Activated CD4-positive, alpha-beta T cell treated with anti-CD3 and anti-CD28 coated beads for 24 hours (primary cell): ENCODE data around the gene ALCAM.

Experiments used
- DNase-seq, 2 donors: peaks; one replicate each; pipeline ENCODE4 v3.0.0-alpha.2; 2020; ENCODE audit warnings: low read depth in 2 of 2

ALCAM gene

DNA sequence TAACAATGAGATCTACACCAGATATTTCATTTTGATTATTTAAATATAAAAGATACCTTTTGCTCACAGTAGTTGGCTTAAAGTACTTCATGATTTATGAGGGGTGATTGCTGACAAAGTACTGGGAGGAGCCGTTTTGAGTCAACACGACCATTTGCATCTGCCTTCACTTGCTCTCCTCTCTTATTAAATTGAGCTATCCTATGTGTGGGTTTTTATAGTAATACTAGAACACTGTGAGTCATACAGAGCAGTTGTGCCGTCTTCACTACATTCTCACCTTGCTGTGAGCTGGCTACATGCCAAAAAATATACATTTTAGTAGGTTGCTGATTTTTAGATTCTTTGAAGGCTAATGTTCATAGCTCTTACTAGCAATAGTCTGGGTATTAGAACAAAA, 161.2 kb downstream of the ALCAM start:
- DNase-seq = peak in 1 of 2 donors; percentile 3

DNA sequence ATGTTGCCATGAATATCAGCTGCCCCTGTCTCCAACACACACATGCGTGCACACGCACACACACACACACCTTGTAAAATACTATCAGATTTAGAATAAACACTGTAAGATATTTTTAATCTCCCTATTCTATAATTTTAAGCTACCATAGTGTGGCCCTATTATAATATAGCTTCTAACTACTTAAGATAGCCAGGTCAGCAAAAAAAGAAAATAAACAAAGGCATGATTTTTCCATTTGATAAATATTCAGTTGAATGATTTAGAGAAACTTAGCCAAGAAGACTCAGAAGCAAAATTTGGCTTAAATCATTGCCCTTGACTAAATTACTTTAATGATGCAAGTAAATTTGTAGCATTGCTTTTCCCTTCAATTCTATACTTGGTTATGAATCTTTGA, 162.2 kb downstream of the ALCAM start:
- no peak for DNase-seq

DNA sequence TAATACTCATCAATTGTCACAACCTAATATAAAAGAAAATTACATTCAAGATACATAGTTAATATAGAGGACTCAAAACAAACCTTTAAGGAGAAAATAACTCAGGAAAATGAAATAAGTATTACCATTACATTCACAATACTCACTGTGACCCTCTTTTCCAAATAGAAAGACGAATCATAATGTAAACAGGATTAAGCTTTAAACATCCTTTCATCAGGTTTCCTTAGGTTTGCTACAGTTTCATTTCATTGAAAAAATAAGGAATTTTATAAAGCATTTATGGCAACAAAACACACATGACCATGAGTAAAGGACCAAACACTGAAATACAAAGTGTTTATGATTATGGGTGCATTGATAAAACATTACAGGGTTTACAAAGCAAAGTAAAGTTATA, 162.7 kb downstream of the ALCAM start:
- DNase-seq = no peak

GRCh38 chr3:105532251-105532650, 165.5 kb downstream of the ALCAM start:
- DNase-seq = no peak

- no peak for DNase-seq
Observed at GRCh38 chr3:105533960-105534359, 167.3 kb downstream of the ALCAM start.

DNA sequence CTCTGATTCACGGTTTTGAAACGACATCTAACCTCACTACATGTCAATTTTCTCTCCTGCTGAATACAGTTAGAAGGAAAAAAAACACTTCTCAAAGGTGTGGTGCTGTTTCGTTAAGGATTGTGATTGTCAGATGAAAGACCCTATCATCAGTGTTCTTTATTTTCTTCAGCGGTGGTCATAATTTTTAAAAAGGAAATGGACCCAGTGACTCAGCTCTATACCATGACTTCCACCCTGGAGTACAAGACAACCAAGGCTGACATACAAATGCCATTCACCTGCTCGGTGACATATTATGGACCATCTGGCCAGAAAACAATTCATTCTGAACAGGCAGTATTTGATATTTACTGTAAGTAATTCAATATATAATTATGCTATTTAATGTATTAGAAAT, 167.8 kb downstream of the ALCAM start:
- no peak for DNase-seq

GRCh38 chr3:105537371-105538080, 170.8 kb downstream of the ALCAM start:
- DNase-seq = no peak

- no peak for DNase-seq
Observed at GRCh38 chr3:105538483-105538882, 171.8 kb downstream of the ALCAM start.

- no peak for DNase-seq
Observed at GRCh38 chr3:105539897-105540296, 173.2 kb downstream of the ALCAM start.

- no peak for DNase-seq
Observed at GRCh38 chr3:105542282-105543019, 175.7 kb downstream of the ALCAM start.

DNA sequence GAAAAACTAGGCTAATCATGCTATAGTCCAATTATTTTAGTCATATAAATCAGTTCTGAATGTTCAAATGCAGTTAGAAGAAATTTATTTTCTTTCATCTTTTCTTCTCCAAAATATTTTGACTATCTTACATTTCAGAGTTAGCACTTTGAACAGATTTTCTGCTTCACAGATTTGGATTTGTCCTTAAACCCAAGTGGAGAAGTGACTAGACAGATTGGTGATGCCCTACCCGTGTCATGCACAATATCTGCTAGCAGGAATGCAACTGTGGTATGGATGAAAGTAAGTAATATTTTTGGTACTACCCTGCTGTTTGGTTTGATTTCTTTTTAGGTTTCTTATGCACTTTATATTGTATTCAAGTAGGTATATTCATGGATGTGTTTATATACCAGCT, 178.3 kb downstream of the ALCAM start:
- DNase-seq = no peak

- DNase-seq = no peak
Observed at GRCh38 chr3:105553851-105554250, 187.1 kb downstream of the ALCAM start.

- no peak for DNase-seq
Observed at GRCh38 chr3:105555206-105555605, 188.5 kb downstream of the ALCAM start.

DNA sequence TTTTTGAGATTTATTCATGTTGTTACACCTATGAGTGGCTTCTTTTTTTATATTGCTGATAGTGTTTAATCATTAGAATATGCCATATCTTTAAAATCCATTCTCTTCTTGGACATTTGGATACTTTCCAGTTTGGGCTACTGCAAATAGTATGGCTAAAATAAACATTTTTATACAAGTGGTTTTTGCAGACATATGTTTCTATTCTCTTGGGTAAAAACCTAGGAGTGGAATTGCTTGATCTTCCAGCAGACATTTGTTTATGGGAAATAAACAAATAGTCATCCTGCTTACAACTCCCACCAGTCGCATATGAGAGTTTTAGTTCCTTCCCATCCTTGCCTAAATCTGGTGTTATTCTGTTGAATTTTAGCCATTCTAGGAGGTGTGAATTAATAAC, 193.1 kb downstream of the ALCAM start:
- DNase-seq = no peak

DNA sequence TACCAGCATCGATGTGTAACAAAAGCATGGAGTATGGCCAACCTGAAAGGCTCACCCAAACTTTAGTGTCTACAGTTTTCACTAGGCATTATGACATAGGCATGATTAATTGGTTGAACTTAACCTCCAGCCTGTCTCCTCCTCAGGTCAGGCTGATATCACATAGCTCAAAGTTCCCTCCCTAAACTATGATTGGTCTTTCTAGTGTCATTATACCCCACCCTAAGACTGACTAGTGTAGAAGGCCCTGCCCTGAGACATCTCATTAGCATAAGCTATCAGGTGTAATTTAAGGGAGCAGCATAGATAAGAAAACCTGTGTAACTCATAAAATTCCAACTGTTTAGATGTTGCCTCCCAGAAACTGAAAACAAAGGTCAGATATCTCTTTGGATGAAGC, 195.2 kb downstream of the ALCAM start:
- DNase-seq = no peak

DNA sequence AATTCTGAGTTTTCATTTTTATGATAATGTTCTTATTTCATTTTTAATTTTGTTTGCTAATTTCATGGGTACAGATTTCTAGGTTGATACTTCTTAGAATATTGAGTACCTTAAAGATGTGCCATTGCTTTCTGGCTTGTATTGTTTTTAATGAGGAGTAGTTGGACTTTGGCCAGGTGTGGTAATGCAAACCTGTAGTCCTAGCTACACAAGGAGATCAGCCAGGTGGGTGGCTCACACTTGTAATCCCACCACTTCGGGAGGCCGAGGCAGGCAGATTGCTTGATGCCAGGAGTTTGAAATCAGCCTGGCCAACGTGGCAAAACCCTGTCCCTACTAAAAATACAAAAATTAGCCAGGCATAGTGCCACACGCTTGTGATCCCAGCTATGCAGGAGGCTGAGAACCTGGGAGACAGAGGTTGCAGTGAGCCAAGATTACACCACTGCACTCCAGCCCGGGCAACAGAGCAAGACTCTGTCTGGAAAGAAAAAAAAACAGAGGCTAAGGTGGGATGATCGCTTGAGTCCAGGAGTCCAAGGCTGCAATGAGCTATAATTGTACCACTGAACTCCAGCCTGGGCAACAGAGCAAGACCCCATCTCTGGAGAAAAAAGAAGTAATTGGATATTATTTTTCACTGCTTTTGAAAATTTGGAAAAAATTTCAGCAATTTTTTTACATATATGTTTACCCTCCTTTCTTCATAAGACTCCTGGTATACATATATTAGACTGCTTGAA, 198.0 kb downstream of the ALCAM start:
- no peak for DNase-seq

GRCh38 chr3:105571005-105571404, 204.3 kb downstream of the ALCAM start:
- no peak for DNase-seq

DNA sequence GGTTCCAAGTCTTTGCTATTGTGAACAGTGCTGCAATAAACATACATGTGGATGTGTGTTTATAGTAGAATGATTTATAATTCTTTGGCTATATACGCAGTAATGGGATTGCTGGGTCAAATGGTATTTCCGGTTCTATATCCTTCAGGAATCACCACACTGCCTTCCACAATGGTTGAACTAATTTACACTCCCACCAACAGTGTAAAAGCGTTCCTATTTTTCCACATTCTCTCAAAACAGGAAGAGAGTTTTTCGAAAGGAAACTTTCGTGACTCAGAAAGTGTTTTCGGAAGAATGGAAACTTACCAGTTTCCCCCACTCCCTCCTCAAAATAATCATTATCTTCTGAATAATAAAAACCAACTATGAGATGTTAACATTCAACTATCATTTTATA, 205.8 kb downstream of the ALCAM start:
- no peak for DNase-seq

DNA sequence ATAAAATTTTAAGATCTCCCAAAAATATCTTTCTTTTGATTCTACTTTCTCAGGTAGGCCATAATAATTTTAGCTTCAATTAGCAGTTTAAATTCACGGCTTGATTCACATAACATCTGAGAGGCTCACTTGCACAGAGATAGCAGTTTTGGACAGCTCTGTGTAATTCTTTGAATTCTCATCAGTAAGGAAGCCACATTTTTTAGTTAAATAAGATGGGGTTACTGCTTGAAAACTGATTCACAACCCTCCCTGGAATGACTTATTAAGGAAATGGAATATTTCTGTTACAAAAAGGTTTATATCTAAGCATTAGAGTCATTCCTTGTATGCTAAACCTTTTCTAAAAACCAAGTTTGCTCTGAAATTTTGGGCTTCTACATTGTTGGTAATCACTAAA, 212.7 kb downstream of the ALCAM start:
- DNase-seq = no peak

DNA sequence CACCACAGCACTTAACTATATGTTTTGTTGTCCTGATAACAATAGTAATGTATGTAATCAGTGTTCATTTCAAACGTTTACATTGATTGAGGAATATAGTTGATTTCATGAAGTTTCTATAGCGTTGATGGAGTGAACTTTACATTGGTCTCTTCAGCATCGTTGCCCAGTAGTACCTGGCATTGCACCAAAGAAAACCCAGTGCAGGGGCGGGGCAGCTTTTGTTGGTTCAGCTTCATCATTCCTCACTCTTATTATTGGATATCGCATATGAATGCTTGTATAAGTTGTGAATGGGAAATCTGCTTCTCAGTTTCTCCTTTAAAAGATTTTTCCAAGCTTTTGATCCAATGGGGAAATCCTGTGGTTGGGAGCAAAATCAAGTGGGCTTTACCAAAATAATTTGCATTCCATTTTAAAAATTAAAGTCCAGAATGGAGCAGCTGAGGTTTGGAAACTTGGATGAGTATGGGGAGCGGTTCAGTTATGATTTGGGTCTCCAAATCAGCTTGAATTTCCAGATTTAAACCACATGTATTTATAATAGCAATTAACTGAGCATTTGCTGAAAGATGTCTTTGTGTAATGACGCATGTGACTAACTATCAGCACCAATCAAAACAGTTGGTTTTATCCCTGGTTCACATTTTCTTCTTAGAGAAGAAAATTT, 213.7 kb downstream of the ALCAM start:
- no peak for DNase-seq

GRCh38 chr3:105582015-105582414, 215.3 kb downstream of the ALCAM start:
- no peak for DNase-seq
